DMS153 treated with DMSO at 0.1 percent for 48 hours (cell line): Measurements from ENCODE around the gene KMT5B.

ENCODE experiments used
- DNase-seq: peaks from one replicate; lab custom pipeline; 2025; ENCODE audit not compliant: unreplicated experiment; lab: John Stamatoyannopoulos, UW

Gene KMT5B

GRCh38 chr11:68186061-68186460 is 27.0 kb downstream of the KMT5B start:
- no peak for DNase-seq

GRCh38 chr11:68181719-68182451 is 31.2 kb downstream of the KMT5B start:
- no peak for DNase-seq

- no peak for DNase-seq
Measured at GRCh38 chr11:68179847-68180246, 33.2 kb downstream of the KMT5B start.

GRCh38 chr11:68177877-68178276 is 35.2 kb downstream of the KMT5B start:
- DNase-seq: no peak

GRCh38 chr11:68173926-68174325 is 39.2 kb downstream of the KMT5B start:
- DNase-seq: no peak

GRCh38 chr11:68169442-68169841 is 43.7 kb downstream of the KMT5B start:
- no peak for DNase-seq

- no peak for DNase-seq
Measured at GRCh38 chr11:68168694-68169093, 44.4 kb downstream of the KMT5B start.

- no peak for DNase-seq
Measured at GRCh38 chr11:68167474-68167873, 45.6 kb downstream of the KMT5B start.

- DNase-seq: no peak
Measured at GRCh38 chr11:68166969-68167368, 46.1 kb downstream of the KMT5B start.

GRCh38 chr11:68165601-68166000 is 47.5 kb downstream of the KMT5B start:
- DNase-seq: no peak

GRCh38 chr11:68164437-68164836 is 48.7 kb downstream of the KMT5B start:
- no peak for DNase-seq

GRCh38 chr11:68163691-68164090 is 49.4 kb downstream of the KMT5B start:
- no peak for DNase-seq

GRCh38 chr11:68160100-68160695 is 52.9 kb downstream of the KMT5B start:
- DNase-seq: no peak

- no peak for DNase-seq
Measured at GRCh38 chr11:68159665-68160064, 53.4 kb downstream of the KMT5B start.

- DNase-seq: no peak
Measured at GRCh38 chr11:68159161-68159560, 53.9 kb downstream of the KMT5B start.

- no peak for DNase-seq
Measured at GRCh38 chr11:68158580-68158979, 54.5 kb downstream of the KMT5B start.

- no peak for DNase-seq
Measured at GRCh38 chr11:68153742-68154141, 59.4 kb downstream of the KMT5B start.

GRCh38 chr11:68150037-68150436 is 63.1 kb downstream of the KMT5B start:
- DNase-seq: no peak

GRCh38 chr11:68149417-68149816 is 63.7 kb downstream of the KMT5B start:
- no peak for DNase-seq

- no peak for DNase-seq
Measured at GRCh38 chr11:68148879-68149278, 64.2 kb downstream of the KMT5B start.

GRCh38 chr11:68148071-68148805 is 64.9 kb downstream of the KMT5B start:
- DNase-seq: no peak
